CD4-positive, alpha-beta T cell (primary cell): ENCODE data around the gene APBB3. TPM values are rescaled to one million over a fixed set of nuclear protein-coding genes. Genes with fewer than 3 reads are reported as not detected.

Experiments used
- ATAC-seq: fragments of 200-7000 bp; cut with Tn5 transposase; one replicate; pipeline ENCODE4 v1.10.0; 2022; ENCODE audit warnings: mild to moderate bottlenecking; ENCODE audit not compliant: poor library complexity
- CTCF ChIA-PET: fragments of 350-600 bp; sonication (Branson Sonifier 250); formaldehyde crosslinking; loops from one replicate; lab custom pipeline; 2021; ENCODE audit warnings: antibody characterized with exemption, inconsistent platforms; lab: Charles Lee
- POLR2A ChIA-PET: fragments of 350-600 bp; sonication (Branson Sonifier 250); formaldehyde crosslinking; loops from one replicate; lab custom pipeline; 2021; ENCODE audit warnings: antibody characterized with exemption, inconsistent platforms; lab: Charles Lee
- DNase-seq, 14 experiments: peaks; one replicate each; pipeline ENCODE4 v3.0.0-alpha.2; 2013 to 2020; ENCODE audit warnings: mixed read lengths in 2 of 14
- H3K27ac ChIP-seq, 2 donors: one replicate each; pipeline versions ENCODE4 v1.5.1 to v1.7.0; 2013; ENCODE audit warnings: low read length in 2 of 2, low read depth in 1 of 2, mild to moderate bottlenecking in 1 of 2
- H3K27me3 ChIP-seq, 2 experiments: 1 replicate in 1 of 2; 2 replicates in 1 of 2; pipeline versions ENCODE4 v1.6.1 to v1.7.0; 2013; ENCODE audit warnings: low read length in 2 of 2, control low read depth in 1 of 2, mild to moderate bottlenecking in 1 of 2, moderate library complexity in 1 of 2; ENCODE audit not compliant: insufficient read depth in 2 of 2, control insufficient read depth in 1 of 2
- H3K36me3 ChIP-seq: one replicate; pipeline ENCODE4 v1.6.1; 2013; ENCODE audit warnings: low read length, control low read depth; ENCODE audit not compliant: insufficient read depth
- H3K4me1 ChIP-seq: one replicate; pipeline ENCODE4 v1.6.1; 2013; ENCODE audit warnings: low read length, control low read depth; ENCODE audit not compliant: insufficient read depth
- H3K4me3 ChIP-seq: one replicate; pipeline ENCODE4 v1.5.1; 2013; ENCODE audit warnings: mild to moderate bottlenecking, low read length, moderate library complexity
- H3K9me3 ChIP-seq, 2 experiments: 1 replicate in 1 of 2; 2 replicates in 1 of 2; pipeline versions ENCODE4 v1.6.1 to v1.7.0; 2013; ENCODE audit warnings: low read length in 2 of 2, mild to moderate bottlenecking in 2 of 2, control low read depth in 1 of 2, moderate library complexity in 1 of 2; ENCODE audit not compliant: control insufficient read depth in 1 of 2, insufficient read depth in 1 of 2
- H3K27ac Mint-ChIP-seq: one replicate; pipeline ENCODE4 v1.8.0; 2020; ENCODE audit warnings: mixed read lengths
- H3K27me3 Mint-ChIP-seq: one replicate; pipeline ENCODE4 v1.8.0; 2021; ENCODE audit warnings: mixed read lengths
- H3K36me3 Mint-ChIP-seq: one replicate; pipeline ENCODE4 v1.8.0; 2021; ENCODE audit warnings: low read depth, mixed read lengths
- H3K4me1 Mint-ChIP-seq: one replicate; pipeline ENCODE4 v1.8.0; 2021; ENCODE audit warnings: low read depth, mixed read lengths
- H3K4me3 Mint-ChIP-seq: one replicate; pipeline ENCODE4 v1.8.0; 2020; ENCODE audit warnings: mild to moderate bottlenecking, mixed read lengths
- H3K9me3 Mint-ChIP-seq: one replicate; pipeline ENCODE4 v1.8.0; 2020; ENCODE audit warnings: mixed read lengths
- CTCF ChIP-seq: fragments of 200-600 bp; IDR thresholded peaks from one replicate; pipeline ENCODE4 v1.8.0; 2022; ENCODE audit warnings: antibody characterized with exemption, mild to moderate bottlenecking
- intact Hi-C, 2 experiments: fragments of 100-400 bp; cut with DNase I in 1 of 2; cut with micrococcal nuclease in 1 of 2; formaldehyde crosslinking; loops; one replicate each; pipeline versions ENCODE4 v1.15.1 to v1.9.0; 2023 to 2025; cut with DNase I, micrococcal nuclease
- microRNA-seq: library from miRNA; unstranded; fragments of <30 nt; microRNA quantifications from one replicate; pipeline ENCODE4 v1.2.0, GENCODE V29; 2021; ENCODE audit warnings: borderline microRNAs expressed, borderline replicate concordance
- total RNA-seq, 174 experiments: library from RNA in 2 of 174; stranded (reverse) in 2 of 174; gene quantifications; one replicate each; pipeline ENCODE4 v1.2.3 and lab custom pipeline; 2021 to 2026

The APBB3 gene
- total RNA-seq, 2 experiments from 2014 or later = 56.6 to 61.5 TPM

GRCh38 chr5:140524003-140524402 is 40.4 kb downstream of the APBB3 start:
- no peak overlapping the region for H3K4me3 ChIP-seq
- no peaks in the 10 kb centered on the region for H3K9me3 ChIP-seq
- H3K4me3 Mint-ChIP-seq = no peak overlapping the region
- H3K27ac ChIP-seq = no peak overlapping the region
- no peak for ATAC-seq
- peaks cover 49% of the 10 kb centered on the region for H3K36me3 ChIP-seq
- H3K27me3 ChIP-seq = no peaks in the 10 kb centered on the region
- no peaks in the 10 kb centered on the region for H3K4me1 ChIP-seq
- H3K27me3 Mint-ChIP-seq = no peaks in the 10 kb centered on the region
- peaks cover 53% of the 10 kb centered on the region for H3K36me3 Mint-ChIP-seq
- ChIA-PET CTCF (no interaction called here), POLR2A (no interaction called here)
- TF ChIP-seq CTCF = no peak
- H3K4me1 Mint-ChIP-seq = no peaks in the 10 kb centered on the region
- no peaks in the 10 kb centered on the region for H3K9me3 Mint-ChIP-seq
- peak overlapping the region; percentile 18 for H3K27ac Mint-ChIP-seq
- intact Hi-C loops = no loop called here
- DNase-seq = no peak

GRCh38 chr5:140513124-140513523 is 51.3 kb downstream of the APBB3 start:
- H3K36me3 ChIP-seq = peaks cover 67% of the 10 kb centered on the region
- H3K9me3 Mint-ChIP-seq = no peaks in the 10 kb centered on the region
- intact Hi-C loops = no loop called here
- H3K27ac ChIP-seq = no peak overlapping the region
- H3K4me3 Mint-ChIP-seq = no peak overlapping the region
- no peaks in the 10 kb centered on the region for H3K4me1 ChIP-seq
- no peaks in the 10 kb centered on the region for H3K4me1 Mint-ChIP-seq
- no peak overlapping the region for H3K27ac Mint-ChIP-seq
- H3K36me3 Mint-ChIP-seq = peaks cover 75% of the 10 kb centered on the region
- ChIA-PET CTCF (no interaction called here), POLR2A (no interaction called here)
- no peaks in the 10 kb centered on the region for H3K27me3 ChIP-seq
- TF ChIP-seq CTCF = no peak
- no peaks in the 10 kb centered on the region for H3K27me3 Mint-ChIP-seq
- DNase-seq (no peak), ATAC-seq (no peak)
- H3K4me3 ChIP-seq = no peak overlapping the region
- no peaks in the 10 kb centered on the region for H3K9me3 ChIP-seq

- no peaks in the 10 kb centered on the region for H3K9me3 Mint-ChIP-seq
- Histone ChIP-seq H3K27me3 (no peaks in the 10 kb centered on the region), H3K27ac (no peak overlapping the region), H3K36me3 (peaks cover 93% of the 10 kb centered on the region), H3K9me3 (no peaks in the 10 kb centered on the region), H3K4me3 (no peak overlapping the region), H3K4me1 (no peaks in the 10 kb centered on the region)
- ChIA-PET CTCF (no interaction called here), POLR2A (no interaction called here)
- intact Hi-C loops = no loop called here
- TF ChIP-seq CTCF = no peak
- DNase-seq (no peak), ATAC-seq (no peak)
- H3K4me1 Mint-ChIP-seq = no peaks in the 10 kb centered on the region
- H3K27me3 Mint-ChIP-seq = no peaks in the 10 kb centered on the region
- peaks cover 88% of the 10 kb centered on the region for H3K36me3 Mint-ChIP-seq
- no peak overlapping the region for H3K27ac Mint-ChIP-seq
- H3K4me3 Mint-ChIP-seq = no peak overlapping the region
These were observed 54.5 kb downstream of the APBB3 start for GRCh38 chr5:140509898-140510297.

Small RNAs within 50 kb of the gene (microRNA-seq; reads per million reads assigned to microRNA genes)
- gene MIR6831 = not detected

Other genes with a start within 250 kb of the APBB3 start
- 1 to 10 TPM; 3.6 to 4.2 TPM for gene HBEGF, start 218.0 kb downstream of the APBB3 start, total RNA-seq
- not detected for gene SLC4A9, start 204.4 kb downstream of the APBB3 start, total RNA-seq
- gene ANKHD1, start 162.8 kb downstream of the APBB3 start, total RNA-seq = 100 to 1,000 TPM; 202 to 212 TPM
- gene EIF4EBP3, start 16.9 kb downstream of the APBB3 start, total RNA-seq = 10 to 100 TPM; 12.7 to 15.1 TPM
- gene SRA1, start 7.1 kb downstream of the APBB3 start, total RNA-seq = 10 to 100 TPM; 30.9 to 31.6 TPM
- 10 to 100 TPM; 16.9 to 17.8 TPM for gene SLC35A4, start 230 bp upstream of the APBB3 start, total RNA-seq
- 1 to 10 TPM; 1.7 to 2.1 TPM for gene CD14, start 68.6 kb upstream of the APBB3 start, total RNA-seq
- gene TMCO6, start 74.9 kb upstream of the APBB3 start, total RNA-seq = 10 to 100 TPM; 20.9 to 21.1 TPM
- gene NDUFA2, start 83.0 kb upstream of the APBB3 start, total RNA-seq = 10 to 100 TPM; 45.5 to 52.4 TPM
- 100 to 1,000 TPM; 194 to 207 TPM for gene IK, start 83.2 kb upstream of the APBB3 start, total RNA-seq
- gene WDR55, start 100.3 kb upstream of the APBB3 start, total RNA-seq = 10 to 100 TPM; 40.1 to 42.9 TPM
- 1 to 10 TPM; 1.9 to 2.1 TPM for gene DND1, start 109.0 kb upstream of the APBB3 start, total RNA-seq
- gene HARS1, start 126.8 kb upstream of the APBB3 start, total RNA-seq = 10 to 100 TPM; 53.5 to 54.1 TPM
- gene HARS2, start 126.9 kb upstream of the APBB3 start, total RNA-seq = 10 to 100 TPM; 38.1 to 38.3 TPM
- 10 to 100 TPM; 29.0 to 32.3 TPM for gene ZMAT2, start 135.8 kb upstream of the APBB3 start, total RNA-seq
- not detected for gene PCDHA1, start 221.5 kb upstream of the APBB3 start, total RNA-seq
- not detected for gene PCDHA2, start 230.3 kb upstream of the APBB3 start, total RNA-seq
- gene PCDHA3, start 236.5 kb upstream of the APBB3 start, total RNA-seq = not detected
- not detected for gene PCDHA4, start 242.5 kb upstream of the APBB3 start, total RNA-seq